ENCODE measurements around the gene NTM. TPM values are rescaled to one million over a fixed set of nuclear protein-coding genes. Genes with fewer than 3 reads are reported as not detected.

NTM gene
- total and polyA plus RNA-seq, 2 donors (not counting 1 experiment from before 2014, with no cell fraction given) = 12.3 to 28.6 TPM

GRCh38 chr11:131378931-131379330 is 8.5 kb downstream of the NTM start:
- Histone ChIP-seq H3K9ac (ENCODE audit: insufficient read depth, low read length) (no peak overlapping the region), H3K9me3 (ENCODE audit: control insufficient read depth, insufficient read depth, low read depth, low read length) (no peaks in the 10 kb centered on the region), H3K4me2 (ENCODE audit: extremely low read depth, insufficient read depth, low read length) (no peak overlapping the region), H4K20me1 (ENCODE audit: control insufficient read depth, extremely low read depth, insufficient read depth, low read length) (peaks cover 1% of the 10 kb centered on the region), H3K27me3 (ENCODE audit: control insufficient read depth, insufficient read depth, low read length) (no peaks in the 10 kb centered on the region), H3K4me1 (ENCODE audit: control insufficient read depth, extremely low read depth, insufficient read depth, low read length) (no peaks in the 10 kb centered on the region), H3K79me2 (ENCODE audit: control insufficient read depth, insufficient read depth, low read length) (no peaks in the 10 kb centered on the region), H3K4me3 (replicated peaks in 1 of 4; ENCODE audit: control extremely low read depth in 1 of 4, insufficient read depth in 1 of 4, low read depth in 3 of 4, low read length in 4 of 4) (no peak overlapping the region), H3K27ac (ENCODE audit: insufficient read depth, low read length) (no peak overlapping the region), H2AFZ (ENCODE audit: low read length) (no peak overlapping the region), H3K36me3 (ENCODE audit: control insufficient read depth, insufficient read depth, low read length) (no peaks in the 10 kb centered on the region)
- TF ChIP-seq EZH2 (IDR thresholded peaks at IDR 0.05; ENCODE audit: low read length, missing control alignments) (no peak), CTCF (conservative IDR thresholded peaks at IDR 0.05 in 1 of 2, IDR thresholded peaks at IDR 0.05 in 1 of 2; ENCODE audit: low read depth in 1 of 2, low read length in 2 of 2) (no peak)
- DNase-seq (ENCODE audit: low read depth in 2 of 2) = no peak

GRCh38 chr11:131385763-131386390 is 15.5 kb downstream of the NTM start:
- Histone ChIP-seq H4K20me1 (ENCODE audit: control insufficient read depth, extremely low read depth, insufficient read depth, low read length) (no peaks in the 10 kb centered on the region), H3K36me3 (ENCODE audit: control insufficient read depth, insufficient read depth, low read length) (no peaks in the 10 kb centered on the region), H3K4me2 (ENCODE audit: extremely low read depth, insufficient read depth, low read length) (no peak overlapping the region), H3K9ac (ENCODE audit: insufficient read depth, low read length) (no peak overlapping the region), H3K27me3 (ENCODE audit: control insufficient read depth, insufficient read depth, low read length) (no peaks in the 10 kb centered on the region), H3K4me3 (replicated peaks in 1 of 4; ENCODE audit: control extremely low read depth in 1 of 4, insufficient read depth in 1 of 4, low read depth in 3 of 4, low read length in 4 of 4) (no peak overlapping the region), H3K79me2 (ENCODE audit: control insufficient read depth, insufficient read depth, low read length) (no peaks in the 10 kb centered on the region), H3K9me3 (ENCODE audit: control insufficient read depth, insufficient read depth, low read depth, low read length) (no peaks in the 10 kb centered on the region), H3K4me1 (ENCODE audit: control insufficient read depth, extremely low read depth, insufficient read depth, low read length) (no peaks in the 10 kb centered on the region), H2AFZ (ENCODE audit: low read length) (no peak overlapping the region), H3K27ac (ENCODE audit: insufficient read depth, low read length) (no peak overlapping the region)
- TF ChIP-seq CTCF (conservative IDR thresholded peaks at IDR 0.05 in 1 of 2, IDR thresholded peaks at IDR 0.05 in 1 of 2; ENCODE audit: low read depth in 1 of 2, low read length in 2 of 2) (no peak), EZH2 (IDR thresholded peaks at IDR 0.05; ENCODE audit: low read length, missing control alignments) (no peak)
- no peak for DNase-seq (ENCODE audit: low read depth in 2 of 2)

- Histone ChIP-seq H3K27ac (ENCODE audit: insufficient read depth, low read length) (no peak overlapping the region), H3K4me2 (ENCODE audit: extremely low read depth, insufficient read depth, low read length) (no peak overlapping the region), H3K9ac (ENCODE audit: insufficient read depth, low read length) (no peak overlapping the region), H3K4me1 (ENCODE audit: control insufficient read depth, extremely low read depth, insufficient read depth, low read length) (no peaks in the 10 kb centered on the region), H3K79me2 (ENCODE audit: control insufficient read depth, insufficient read depth, low read length) (no peaks in the 10 kb centered on the region), H3K36me3 (ENCODE audit: control insufficient read depth, insufficient read depth, low read length) (no peaks in the 10 kb centered on the region), H2AFZ (ENCODE audit: low read length) (no peak overlapping the region), H3K4me3 (replicated peaks in 1 of 4; ENCODE audit: control extremely low read depth in 1 of 4, insufficient read depth in 1 of 4, low read depth in 3 of 4, low read length in 4 of 4) (no peak overlapping the region), H3K9me3 (ENCODE audit: control insufficient read depth, insufficient read depth, low read depth, low read length) (no peaks in the 10 kb centered on the region), H3K27me3 (ENCODE audit: control insufficient read depth, insufficient read depth, low read length) (no peaks in the 10 kb centered on the region), H4K20me1 (ENCODE audit: control insufficient read depth, extremely low read depth, insufficient read depth, low read length) (no peaks in the 10 kb centered on the region)
- no peak for DNase-seq (ENCODE audit: low read depth in 2 of 2)
- TF ChIP-seq EZH2 (IDR thresholded peaks at IDR 0.05; ENCODE audit: low read length, missing control alignments) = no peak
- TF ChIP-seq CTCF (conservative IDR thresholded peaks at IDR 0.05 in 1 of 2, IDR thresholded peaks at IDR 0.05 in 1 of 2; ENCODE audit: low read depth in 1 of 2, low read length in 2 of 2) = no peak
Observed at GRCh38 chr11:131386408-131386807, 16.0 kb downstream of the NTM start.
